Aorta (tissue), 5 donors: Measurements from ENCODE around the gene SCAF8. TPM values are rescaled to one million over a fixed set of nuclear protein-coding genes. Genes with fewer than 3 reads are reported as not detected.
A peak's percentile ranks its signal among the peaks of the same experiment; 100 is the strongest.

Source experiments
- ATAC-seq: fragments of 200-7000 bp; cut with Tn5 transposase; one replicate; pipeline ENCODE4 v1.9.1; 2022; ENCODE audit warnings: moderate library complexity; ENCODE audit not compliant: low FRiP score
- DNase-seq, 2 donors: peaks; one replicate each; pipeline ENCODE4 v3.0.0-alpha.2; 2020
- H3K27ac ChIP-seq, 2 donors: one replicate each; pipeline ENCODE4 v1.5.1; 2013; ENCODE audit warnings: low read length in 2 of 2, mild to moderate bottlenecking in 2 of 2, moderate library complexity in 2 of 2, control low read depth in 1 of 2, inconsistent platforms in 1 of 2, low read depth in 1 of 2
- H3K27me3 ChIP-seq, 2 donors: one replicate each; pipeline ENCODE4 v1.6.1; 2013; ENCODE audit warnings: control low read depth in 1 of 2, low read length in 1 of 2, mild to moderate bottlenecking in 1 of 2, moderate library complexity in 1 of 2; ENCODE audit not compliant: insufficient read depth in 2 of 2, control insufficient read depth in 1 of 2
- H3K36me3 ChIP-seq, 2 donors: one replicate each; pipeline ENCODE4 v1.6.1; 2013; ENCODE audit warnings: control low read depth in 1 of 2, low read length in 1 of 2, mild to moderate bottlenecking in 1 of 2; ENCODE audit not compliant: insufficient read depth in 2 of 2, control insufficient read depth in 1 of 2
- H3K4me1 ChIP-seq, 2 donors: one replicate each; pipeline ENCODE4 v1.6.1; 2013; ENCODE audit warnings: low read length in 2 of 2, control low read depth in 1 of 2, mild to moderate bottlenecking in 1 of 2, moderate library complexity in 1 of 2; ENCODE audit not compliant: insufficient read depth in 2 of 2, control insufficient read depth in 1 of 2
- H3K4me3 ChIP-seq, 2 donors: one replicate each; pipeline ENCODE4 v1.5.1; 2013; ENCODE audit warnings: low read length in 2 of 2, control low read depth in 1 of 2, mild to moderate bottlenecking in 1 of 2
- H3K9me3 ChIP-seq: one replicate; pipeline ENCODE4 v1.6.1; 2013; ENCODE audit warnings: mild to moderate bottlenecking, low read length; ENCODE audit not compliant: control insufficient read depth
- WGBS, 2 donors: extraction: QIAGEN DNeasy Blood & Tissue Kit; methylation state at CpG; one replicate each; pipeline ENCODE4 v1.1.7; 2013; 5-methylcytosine and 5-hydroxymethylcytosine counted together
- intact Hi-C, 2 donors: fragments of 100-400 bp; cut with DNase I; formaldehyde crosslinking; loops; one replicate each; pipeline versions ENCODE4 v1.14.2 to v1.15.0; 2022
- long read RNA-seq, 2 donors: library from polyadenylated mRNA; unstranded; transcript quantifications; one replicate each; pipeline ENCODE4 v2.0.0, GENCODE V29; 2020 to 2021
- polyA plus RNA-seq, 2 donors: library from polyadenylated mRNA; stranded (reverse); fragments of 200-250 nt; gene quantifications; one replicate each; pipeline ENCODE4 v1.2.3, GENCODE V29; 2013
- total RNA-seq, 2 donors: library from RNA; stranded (reverse); fragmentation: NEBNext Ultra II Directional; extraction: Animal tissue kit (Norgen Biotek cat#: 25700); gene quantifications; one replicate each; pipeline ENCODE4 v1.2.1, GENCODE V29; 2021
- donor health status: healthy with polysubstance abuse.
- donor health status: Bipolar disorder and iron deficiency.
- donor health status: DM: no; HTN: no; CAD: no.
- donor health status: DM: no; HTN: no; CAD: no.
- donor health status: DM: yes; HTN: yes; CAD: no.

The SCAF8 gene
- 10 to 100 TPM; 47.0 to 52.3 TPM for total RNA-seq
- polyA plus RNA-seq, result 10 to 100 TPM; 10.5 to 12.5 TPM
- long read RNA-seq, donor 1, partial matches to known transcripts, result 1 of 13 reads
- long read RNA-seq, donor 1, other reads (novel, unspliced or antisense), result 12 of 13 reads
- long read RNA-seq, donor 2, full-length matches to known transcripts, result 1 of 19 reads
- long read RNA-seq, donor 2, partial matches to known transcripts, result 7 of 19 reads
- long read RNA-seq, donor 2, other reads (novel, unspliced or antisense), result 11 of 19 reads

DNA sequence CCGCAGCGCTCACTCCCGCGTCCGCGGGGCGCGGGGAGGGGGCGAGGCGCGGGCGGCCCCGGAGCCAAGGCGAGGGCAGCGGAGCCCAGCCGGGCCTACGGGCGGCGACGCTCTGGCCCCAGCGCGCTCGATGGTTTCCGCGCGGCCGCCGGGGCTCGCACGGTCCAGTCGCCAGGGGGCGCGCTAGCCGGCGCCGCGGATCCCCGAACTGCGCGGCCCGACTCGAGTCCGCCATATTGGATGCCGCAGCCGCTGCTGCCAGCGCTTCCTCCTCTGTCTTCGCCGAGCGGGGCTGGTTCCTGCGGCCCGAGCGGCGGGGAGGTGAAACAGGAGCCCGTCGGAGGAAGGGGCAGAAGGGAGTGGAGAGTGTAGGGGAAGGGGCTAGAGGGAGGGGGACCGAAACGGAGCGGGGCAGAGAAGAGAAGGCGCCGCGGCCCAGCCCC, at the start of gene SCAF8:
Gene SCAF8, plus strand, starts transcription at position 234 of the 443 bp plus-strand sequence. CDS start 485 bp downstream, outside the sequence.
- ATAC-seq (peak; percentile 97), DNase-seq (peak; percentile 86 to 95)
- WGBS, 2 donors, result 1% methylated on average over 46 to 61 of the region's 61 CpGs
- Histone ChIP-seq H3K9me3 (no peaks in the 10 kb centered on the region), H3K27me3 (no peaks in the 10 kb centered on the region), H3K27ac (peak within 1 kb of the TSS; percentile 75 to 84), H3K4me1 (no peaks in the 10 kb centered on the region), H3K4me3 (peak within 1 kb of the TSS; percentile 87 to 94), H3K36me3 (no peaks in the 10 kb centered on the region)
- intact Hi-C loops, result loop anchor here (5.0 kb wide), 2 partner anchors 56 to 74 kb away; no protein-coding TSS in a partner anchor

- no peak for ATAC-seq
- Histone ChIP-seq H3K9me3 (no peaks in the 10 kb centered on the region), H3K4me3 (no peak overlapping the region), H3K36me3 (no peaks in the 10 kb centered on the region), H3K27me3 (no peaks in the 10 kb centered on the region), H3K27ac (no peak overlapping the region), H3K4me1 (no peaks in the 10 kb centered on the region)
- DNase-seq, result no peak
- WGBS, 2 donors, result 63 to 65% methylated on average over 4 of the region's 4 CpGs
- intact Hi-C loops, result no loop called here
Observed at GRCh38 chr6:154683756-154684523, 49.3 kb upstream of the SCAF8 start.

DNA sequence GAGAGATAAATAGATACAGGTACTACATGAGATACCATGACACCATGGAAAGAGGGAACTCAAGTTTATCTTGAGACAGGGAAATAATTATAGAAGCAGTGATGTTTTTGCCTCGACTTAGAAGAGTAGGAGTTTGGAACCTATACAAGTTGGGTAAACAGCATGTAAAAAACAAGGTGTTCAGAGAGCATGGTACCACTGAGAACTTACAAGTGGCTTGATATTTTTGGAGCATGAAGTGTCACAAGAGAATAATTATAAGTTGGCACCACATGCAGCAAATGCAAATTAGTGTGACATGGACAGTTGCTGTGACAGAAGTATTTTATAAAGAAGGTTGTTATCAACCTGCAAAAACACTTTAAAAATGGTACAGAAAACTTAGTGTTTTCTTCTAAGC, 47.1 kb upstream of the SCAF8 start:
- Histone ChIP-seq H3K36me3 (no peaks in the 10 kb centered on the region), H3K4me1 (no peaks in the 10 kb centered on the region), H3K27me3 (no peaks in the 10 kb centered on the region), H3K27ac (no peak overlapping the region), H3K9me3 (no peaks in the 10 kb centered on the region), H3K4me3 (no peak overlapping the region)
- WGBS, 2 donors, result 69 to 84% methylated on average over 1 of the region's 1 CpG
- ATAC-seq (no peak), DNase-seq (no peak)
- intact Hi-C loops, result no loop called here

- Histone ChIP-seq H3K36me3 (no peaks in the 10 kb centered on the region), H3K4me1 (no peaks in the 10 kb centered on the region), H3K9me3 (no peaks in the 10 kb centered on the region), H3K27me3 (no peaks in the 10 kb centered on the region), H3K27ac (no peak overlapping the region), H3K4me3 (no peak overlapping the region)
- DNase-seq, result no peak
- intact Hi-C loops, result no loop called here
- no peak for ATAC-seq
- WGBS, 2 donors, result 65 to 70% methylated on average over 5 of the region's 5 CpGs
Observed at GRCh38 chr6:154689493-154690255, 43.5 kb upstream of the SCAF8 start.

DNA sequence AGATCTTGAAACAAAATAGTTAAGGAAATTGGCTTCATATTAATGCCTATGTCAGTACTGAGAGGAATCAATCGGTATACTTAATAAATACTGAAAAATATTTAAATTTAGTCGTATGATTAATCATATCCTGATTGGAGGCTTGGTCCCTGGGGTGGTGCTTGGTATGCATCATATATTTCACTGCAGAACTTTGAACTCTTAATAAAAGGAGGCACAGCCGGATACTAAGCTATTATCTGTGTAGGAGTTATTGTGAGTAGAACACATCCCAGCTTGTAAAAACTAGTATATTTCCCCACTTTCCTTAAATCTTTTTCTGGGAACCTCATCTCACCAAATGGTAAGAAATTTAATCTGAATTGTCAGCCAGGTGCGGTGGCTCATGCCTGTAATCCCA, 42.4 kb upstream of the SCAF8 start:
- Histone ChIP-seq H3K36me3 (no peaks in the 10 kb centered on the region), H3K27me3 (no peaks in the 10 kb centered on the region), H3K4me3 (no peak overlapping the region), H3K27ac (no peak overlapping the region), H3K4me1 (no peaks in the 10 kb centered on the region), H3K9me3 (no peaks in the 10 kb centered on the region)
- intact Hi-C loops, result no loop called here
- 94 to 96% methylated on average over 4 of the region's 4 CpGs for WGBS, 2 donors
- DNase-seq (no peak), ATAC-seq (no peak)

DNA sequence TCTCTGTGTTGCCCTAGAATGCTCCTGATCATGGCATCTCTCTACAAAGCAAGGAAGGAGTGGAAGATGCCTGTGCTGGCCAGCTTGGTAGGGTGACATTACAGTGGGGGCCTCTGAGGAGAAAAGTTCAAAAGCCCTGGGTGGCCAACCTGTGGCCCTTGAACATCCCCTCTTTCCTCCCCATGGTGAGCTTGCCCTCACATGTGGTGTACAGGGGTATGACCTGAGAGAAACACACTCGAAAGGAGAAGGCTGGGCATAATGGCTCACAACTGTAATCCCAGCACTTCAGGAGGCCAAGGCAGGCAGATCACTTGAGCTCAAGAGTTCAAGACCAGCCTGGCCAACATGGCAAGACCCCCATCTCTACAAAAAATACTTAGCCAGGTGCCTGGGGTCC, 36.6 kb upstream of the SCAF8 start:
- Histone ChIP-seq H3K27me3 (no peaks in the 10 kb centered on the region), H3K4me3 (no peak overlapping the region), H3K27ac (no peak overlapping the region), H3K9me3 (no peaks in the 10 kb centered on the region), H3K36me3 (no peaks in the 10 kb centered on the region), H3K4me1 (no peaks in the 10 kb centered on the region)
- DNase-seq (no peak), ATAC-seq (no peak)
- 78 to 94% methylated on average over 1 of the region's 1 CpG for WGBS, 2 donors
- intact Hi-C loops, result no loop called here

- H3K36me3 ChIP-seq, result no peaks in the 10 kb centered on the region
- no peaks in the 10 kb centered on the region for H3K27me3 ChIP-seq
- H3K4me1 ChIP-seq, result no peaks in the 10 kb centered on the region
- WGBS, 2 donors, result 54 to 56% methylated on average over 4 of the region's 4 CpGs
- H3K27ac ChIP-seq, result no peak overlapping the region
- intact Hi-C loops, result no loop called here
- DNase-seq (no peak), ATAC-seq (no peak)
- no peak overlapping the region for H3K4me3 ChIP-seq
- no peaks in the 10 kb centered on the region for H3K9me3 ChIP-seq
Observed at GRCh38 chr6:154703124-154703523, 30.1 kb upstream of the SCAF8 start.

- intact Hi-C loops, result no loop called here
- Histone ChIP-seq H3K4me3 (no peak overlapping the region), H3K36me3 (no peaks in the 10 kb centered on the region), H3K9me3 (no peaks in the 10 kb centered on the region), H3K27me3 (no peaks in the 10 kb centered on the region), H3K27ac (no peak overlapping the region), H3K4me1 (peaks cover 0 to 4% of the 10 kb centered on the region in 2 donors)
- WGBS, 2 donors, result 27 to 33% methylated on average over 8 of the region's 8 CpGs
- no peak for ATAC-seq
- no peak for DNase-seq
Observed at GRCh38 chr6:154705471-154706113, 27.6 kb upstream of the SCAF8 start.
